Gastrocnemius medialis (tissue), 4 donors: ENCODE measurements around the gene ENG.

Experiments used
- POLR2A ChIP-seq, 2 donors: fragments of 450-650 bp; IDR thresholded peaks; one replicate each; pipeline ENCODE4 v1.6.1; 2017; ENCODE audit warnings: antibody characterized with exemption in 2 of 2, mild to moderate bottlenecking in 2 of 2, moderate library complexity in 2 of 2
- TF ChIP-seq, protein P1 (sequence below), 5 experiments: fragments of 450-650 bp in 3 of 5; fragments of 200-600 bp in 2 of 5; sonication (generic) in 2 of 5; IDR thresholded peaks in 4 of 5; conservative IDR thresholded peaks in 1 of 5; 1 replicate in 4 of 5; 2 replicates in 1 of 5; pipeline ENCODE4 v1.5.1; 2016 to 2019; ENCODE audit warnings: antibody characterized with exemption in 5 of 5, mild to moderate bottlenecking in 3 of 5, moderate library complexity in 3 of 5

DNA sequence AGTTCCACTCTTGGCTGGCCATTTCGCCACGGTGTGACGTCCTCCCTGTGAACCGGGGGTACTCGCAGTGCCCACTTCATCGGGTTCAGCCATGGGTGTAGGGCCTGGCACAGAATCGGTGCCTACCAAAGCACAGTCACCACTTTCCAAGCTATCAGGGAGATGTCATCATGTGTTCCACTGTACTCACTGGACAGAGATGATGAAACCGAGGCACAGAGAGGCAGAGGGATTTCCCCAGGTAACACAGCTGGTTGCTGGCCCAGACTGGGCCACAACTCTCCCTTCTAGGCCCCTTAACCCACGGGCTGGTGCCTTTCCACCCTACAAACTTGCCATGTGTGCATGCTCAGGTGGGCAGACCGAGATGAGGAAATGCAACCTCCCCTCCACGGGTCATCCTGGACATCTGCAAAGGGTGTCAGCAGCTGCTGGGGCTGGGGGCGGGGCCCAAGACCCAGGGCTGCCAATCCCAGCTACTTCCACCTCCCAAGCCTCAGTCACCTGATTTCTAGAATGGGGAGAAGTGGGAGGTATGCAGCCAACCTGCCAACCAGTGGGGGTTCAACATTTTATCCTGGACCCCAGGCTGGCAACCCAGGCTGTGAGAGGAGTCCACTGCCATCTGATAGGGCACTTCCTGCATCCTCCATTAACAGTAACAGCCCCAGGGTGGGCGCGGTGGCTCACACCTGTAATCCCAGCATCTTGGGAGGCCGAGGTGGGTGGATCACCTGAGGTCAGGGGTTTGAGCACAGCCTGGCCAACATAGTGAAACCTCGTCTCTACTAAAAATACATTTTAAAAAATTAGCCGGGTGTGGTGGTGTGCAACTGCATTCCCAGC is 75.1 kb downstream of the ENG start:
- TF ChIP-seq, protein P1, sequence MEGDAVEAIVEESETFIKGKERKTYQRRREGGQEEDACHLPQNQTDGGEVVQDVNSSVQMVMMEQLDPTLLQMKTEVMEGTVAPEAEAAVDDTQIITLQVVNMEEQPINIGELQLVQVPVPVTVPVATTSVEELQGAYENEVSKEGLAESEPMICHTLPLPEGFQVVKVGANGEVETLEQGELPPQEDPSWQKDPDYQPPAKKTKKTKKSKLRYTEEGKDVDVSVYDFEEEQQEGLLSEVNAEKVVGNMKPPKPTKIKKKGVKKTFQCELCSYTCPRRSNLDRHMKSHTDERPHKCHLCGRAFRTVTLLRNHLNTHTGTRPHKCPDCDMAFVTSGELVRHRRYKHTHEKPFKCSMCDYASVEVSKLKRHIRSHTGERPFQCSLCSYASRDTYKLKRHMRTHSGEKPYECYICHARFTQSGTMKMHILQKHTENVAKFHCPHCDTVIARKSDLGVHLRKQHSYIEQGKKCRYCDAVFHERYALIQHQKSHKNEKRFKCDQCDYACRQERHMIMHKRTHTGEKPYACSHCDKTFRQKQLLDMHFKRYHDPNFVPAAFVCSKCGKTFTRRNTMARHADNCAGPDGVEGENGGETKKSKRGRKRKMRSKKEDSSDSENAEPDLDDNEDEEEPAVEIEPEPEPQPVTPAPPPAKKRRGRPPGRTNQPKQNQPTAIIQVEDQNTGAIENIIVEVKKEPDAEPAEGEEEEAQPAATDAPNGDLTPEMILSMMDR (IDR thresholded peaks at IDR 0.05 in 4 of 5, conservative IDR thresholded peaks at IDR 0.05 in 1 of 5): no peak
- TF ChIP-seq POLR2A (IDR thresholded peaks at IDR 0.05): no peak
